RWPE1 (cell line): Measurements from ENCODE around the gene ZNF575.
"Not testable (repeated sequence)": the region's sequence is repeated elsewhere in the genome, so short reads cannot be mapped to it uniquely, and the experiment has no call there.

Experiments used
- CTCF ChIA-PET: fragments of 350-600 bp; sonication (Branson Sonifier 250); formaldehyde crosslinking; extraction: SDS; loops from one replicate; lab custom pipeline; 2021; lab: Yijun Ruan, JAX
- POLR2A ChIA-PET: fragments of 400-600 bp; formaldehyde crosslinking; extraction: SDS; loops from one replicate; lab custom pipeline; 2020; ENCODE audit warnings: antibody characterized with exemption; ENCODE audit not compliant: low non-redundant PET; lab: Yijun Ruan, JAX
- DNase-seq: peaks from one replicate; pipeline ENCODE4 v3.0.0; 2012; ENCODE audit warnings: low spot score
- H3K27ac ChIP-seq: fragments of 450-650 bp; 2 replicates; pipeline ENCODE4 v1.5.1; 2017
- CTCF ChIP-seq: fragments of 450-650 bp; conservative IDR thresholded peaks from 2 replicates; pipeline ENCODE4 v1.5.1; 2017; ENCODE audit warnings: low read depth, mild to moderate bottlenecking

ZNF575 gene

GRCh38 chr19:43519436-43520088, 13.4 kb upstream of the ZNF575 start:
- peak overlapping the region; percentile 35 for H3K27ac ChIP-seq
- ChIA-PET POLR2A (interaction anchor here (0.6 kb wide), 1 partner anchor 76 kb away, joined by 3 read pairs; no protein-coding TSS in a partner anchor), CTCF (interaction anchor here (0.6 to 2.2 kb wide), 15 partner anchors 9 to 137 kb away, joined by 3 to 63 read pairs (median 4); partner anchors contain the start of genes LYPD3, PHLDB3 and SRRM5)
- DNase-seq, result peak; percentile 88
- TF ChIP-seq CTCF, result peak; percentile 85

- POLR2A ChIA-PET, result no interaction called here
- CTCF ChIA-PET, result interaction anchor here (1.4 kb wide), 1 partner anchor 76 kb away, joined by 4 read pairs; no protein-coding TSS in a partner anchor
- no peak for TF ChIP-seq CTCF
- H3K27ac ChIP-seq, result peak overlapping the region; percentile 51
- DNase-seq, result no peak
Measured at GRCh38 chr19:43522929-43523328, 10.1 kb upstream of the ZNF575 start.

GRCh38 chr19:43523696-43524095, 9.3 kb upstream of the ZNF575 start:
- peak overlapping the region; percentile 51 for H3K27ac ChIP-seq
- DNase-seq, POLR2A ChIA-PET: not testable (repeated sequence)
- CTCF ChIA-PET, result interaction anchor here (1.4 kb wide), 1 partner anchor 77 kb away, joined by 4 read pairs; no protein-coding TSS in a partner anchor

- H3K27ac ChIP-seq, result peak overlapping the region; percentile 94
- DNase-seq, result peak; percentile 79
- no peak for TF ChIP-seq CTCF
- POLR2A ChIA-PET, result interaction anchor here (0.6 to 0.7 kb wide), 4 partner anchors 21 to 1275 kb away, joined by 3 to 4 read pairs (median 3); no protein-coding TSS in a partner anchor
- CTCF ChIA-PET, result interaction anchor here (0.6 to 1.3 kb wide), 3 partner anchors 21 to 285 kb away, joined by 3 to 6 read pairs (median 6); no protein-coding TSS in a partner anchor
Measured at GRCh38 chr19:43524922-43525835, 7.8 kb upstream of the ZNF575 start.

- ChIA-PET CTCF (interaction anchor here (0.6 to 1.3 kb wide), 3 partner anchors 8 to 284 kb away, joined by 6 to 8 read pairs (median 6); no protein-coding TSS in a partner anchor), POLR2A (interaction anchor here (0.5 to 0.6 kb wide), 2 partner anchors 81 to 1450 kb away, joined by 3 read pairs; partner anchors contain the start of gene ZNF574)
- DNase-seq, result peak; percentile 25
- TF ChIP-seq CTCF, result no peak
- H3K27ac ChIP-seq, result peak overlapping the region; percentile 94
Measured at GRCh38 chr19:43525836-43526771, 6.9 kb upstream of the ZNF575 start.
